GM19240 (cell line): ENCODE results near the gene STXBP4.
A peak's percentile ranks its signal among the peaks of the same experiment; 100 is the strongest.
"Not testable (repeated sequence)": the region's sequence is repeated elsewhere in the genome, so short reads cannot be mapped to it uniquely, and the experiment has no call there.

Experiments used
- DNase-seq: peaks from one replicate; pipeline ENCODE4 v3.0.0; 2011; ENCODE audit warnings: low spot score; ENCODE audit not compliant: insufficient read length

STXBP4 gene

GRCh38 chr17:55040611-55041010 is 72.0 kb downstream of the STXBP4 start:
- DNase-seq: no peak

GRCh38 chr17:55053855-55054254 is 85.3 kb downstream of the STXBP4 start:
- no peak for DNase-seq

GRCh38 chr17:55054429-55054828 is 85.9 kb downstream of the STXBP4 start:
- no peak for DNase-seq

- no peak for DNase-seq
Measured at GRCh38 chr17:55056526-55056925, 88.0 kb downstream of the STXBP4 start.

- no peak for DNase-seq
Measured at GRCh38 chr17:55057184-55057583, 88.6 kb downstream of the STXBP4 start.

GRCh38 chr17:55059724-55060123 is 91.2 kb downstream of the STXBP4 start:
- DNase-seq: no peak

GRCh38 chr17:55062921-55063320 is 94.4 kb downstream of the STXBP4 start:
- no peak for DNase-seq

GRCh38 chr17:55063885-55064874 is 95.6 kb downstream of the STXBP4 start:
- no peak for DNase-seq

- no peak for DNase-seq
Measured at GRCh38 chr17:55067697-55068439, 99.3 kb downstream of the STXBP4 start.

GRCh38 chr17:55068862-55069811 is 100.6 kb downstream of the STXBP4 start:
- no peak for DNase-seq

GRCh38 chr17:55069983-55070529 is 101.5 kb downstream of the STXBP4 start:
- no peak for DNase-seq

- DNase-seq: no peak
Measured at GRCh38 chr17:55072898-55073297, 104.3 kb downstream of the STXBP4 start.

GRCh38 chr17:55073467-55073866 is 104.9 kb downstream of the STXBP4 start:
- not testable (repeated sequence) for DNase-seq

- no peak for DNase-seq
Measured at GRCh38 chr17:55081559-55081958, 113.0 kb downstream of the STXBP4 start.

- DNase-seq: no peak
Measured at GRCh38 chr17:55086635-55087058, 118.1 kb downstream of the STXBP4 start.

- no peak for DNase-seq
Measured at GRCh38 chr17:55089256-55089655, 120.7 kb downstream of the STXBP4 start.

GRCh38 chr17:55090079-55090492 is 121.5 kb downstream of the STXBP4 start:
- DNase-seq: peak; percentile 17

- no peak for DNase-seq
Measured at GRCh38 chr17:55093353-55093752, 124.8 kb downstream of the STXBP4 start.

GRCh38 chr17:55098765-55099164 is 130.2 kb downstream of the STXBP4 start:
- DNase-seq: no peak

- DNase-seq: no peak
Measured at GRCh38 chr17:55110521-55110920, 142.0 kb downstream of the STXBP4 start.

- DNase-seq: no peak
Measured at GRCh38 chr17:55114283-55114682, 145.7 kb downstream of the STXBP4 start.
